MG63 (cell line): ENCODE measurements around the gene INMT. TPM values are rescaled to one million over a fixed set of nuclear protein-coding genes. Genes with fewer than 3 reads are reported as not detected.

Source experiments
- total RNA-seq: library from RNA; depleted of rRNA; stranded (reverse); fragments of >200 nt; shearing (Covaris generic); gene quantifications from 2 replicates; pipeline ENCODE4 v1.2.3, GENCODE V29; 2014; ENCODE audit warnings: low replicate concordance; rRNA removed

The INMT gene
- total RNA-seq, 1 experiment from 2014 or later: 0.03 TPM

Other genes starting within 250 kb of the INMT start
- 49.3 and 143 TPM in 2 replicates for gene GGCT, start 247.3 kb upstream of the INMT start, total RNA-seq
- 246 and 351 TPM in 2 replicates for gene GARS1, start 157.3 kb upstream of the INMT start, total RNA-seq
- not detected in 2 replicates for gene CRHR2, start 69.7 kb upstream of the INMT start, total RNA-seq
- gene MINDY4, start 19.3 kb downstream of the INMT start, total RNA-seq: 1.7 TPM in 1 of 2 replicates, not detected in the other
- gene AQP1, start 159.7 kb downstream of the INMT start, total RNA-seq: not detected in 2 replicates
- gene GHRHR, start 211.8 kb downstream of the INMT start, total RNA-seq: not detected in 2 replicates